ENCODE results near the gene RBM22.

RBM22 gene

DNA sequence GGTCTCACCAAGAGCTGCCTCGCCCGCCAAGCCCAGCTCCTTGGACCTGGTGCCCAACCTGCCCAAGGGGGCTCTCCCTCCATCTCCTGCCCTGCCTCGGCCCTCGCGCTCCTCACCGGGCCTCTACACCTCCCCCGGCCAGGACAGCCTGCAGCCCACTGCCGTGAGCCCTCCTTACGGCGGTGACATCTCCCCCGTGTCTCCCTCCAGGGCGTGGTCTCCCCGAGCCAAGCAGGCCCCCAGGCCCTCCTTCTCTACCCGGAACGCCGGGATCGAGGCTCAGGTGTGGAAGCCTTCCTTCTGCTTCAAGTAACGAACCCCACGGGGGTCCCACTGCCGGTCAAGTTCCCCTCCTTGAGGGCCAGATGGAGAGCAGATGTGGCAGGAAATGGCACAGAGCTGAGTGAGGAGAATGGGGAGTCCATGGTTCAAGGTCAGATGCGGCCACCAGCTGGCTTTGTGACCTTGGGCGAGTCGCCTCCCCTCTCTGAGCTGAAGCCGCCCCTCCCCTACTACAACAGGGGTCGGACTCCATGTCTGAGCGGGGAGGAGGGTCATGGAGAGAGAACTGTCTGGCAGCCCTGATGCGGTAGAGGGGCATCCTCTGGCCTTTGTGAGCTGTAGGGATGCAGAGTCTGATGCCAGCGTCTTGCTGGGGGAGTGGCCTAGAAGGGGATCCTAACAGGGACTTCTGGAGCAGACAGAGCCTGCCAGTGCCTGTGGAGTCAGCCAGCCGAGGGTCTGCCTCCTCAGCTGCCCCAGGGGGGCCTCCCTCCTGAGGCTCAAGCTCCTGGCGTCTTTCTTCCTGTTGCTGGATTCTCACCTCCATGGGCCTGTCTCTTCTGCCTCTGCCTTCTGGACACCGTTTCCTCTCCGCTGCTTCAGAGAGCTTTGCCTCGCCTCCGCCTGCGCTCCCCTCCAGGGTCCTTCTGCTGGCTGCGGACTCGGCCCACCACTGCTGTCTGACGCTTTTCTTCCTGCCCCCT is 50.5 kb downstream of the RBM22 start:
- no peak for DNase-seq

DNA sequence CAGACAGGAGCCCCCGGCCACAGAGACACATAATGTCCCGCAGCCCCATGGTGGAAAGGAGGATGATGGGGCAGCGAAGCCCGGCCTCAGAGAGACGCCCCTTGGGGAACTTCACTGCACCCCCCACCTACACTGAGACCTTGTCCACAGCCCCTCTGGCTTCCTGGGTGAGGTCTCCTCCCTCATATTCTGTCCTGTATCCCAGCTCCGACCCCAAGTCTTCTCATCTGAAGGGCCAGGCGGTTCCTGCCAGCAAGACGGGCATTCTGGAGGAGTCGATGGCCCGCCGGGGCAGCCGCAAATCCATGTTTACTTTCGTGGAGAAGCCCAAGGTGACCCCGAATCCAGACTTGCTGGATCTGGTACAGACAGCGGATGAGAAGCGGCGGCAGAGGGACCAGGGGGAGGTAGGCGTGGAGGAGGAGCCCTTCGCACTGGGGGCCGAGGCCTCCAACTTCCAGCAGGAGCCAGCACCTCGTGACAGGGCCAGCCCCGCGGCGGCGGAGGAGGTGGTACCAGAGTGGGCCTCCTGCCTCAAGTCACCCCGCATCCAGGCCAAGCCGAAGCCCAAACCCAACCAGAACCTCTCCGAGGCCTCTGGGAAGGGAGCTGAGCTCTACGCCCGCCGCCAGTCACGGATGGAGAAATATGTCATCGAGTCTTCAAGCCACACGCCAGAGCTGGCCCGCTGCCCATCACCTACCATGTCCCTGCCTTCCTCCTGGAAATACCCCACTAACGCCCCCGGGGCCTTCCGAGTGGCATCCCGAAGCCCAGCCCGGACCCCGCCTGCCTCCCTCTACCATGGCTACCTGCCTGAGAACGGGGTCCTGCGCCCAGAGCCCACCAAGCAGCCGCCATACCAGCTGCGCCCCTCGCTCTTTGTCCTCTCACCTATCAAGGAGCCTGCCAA is 51.5 kb downstream of the RBM22 start:
- no peak for DNase-seq

DNA sequence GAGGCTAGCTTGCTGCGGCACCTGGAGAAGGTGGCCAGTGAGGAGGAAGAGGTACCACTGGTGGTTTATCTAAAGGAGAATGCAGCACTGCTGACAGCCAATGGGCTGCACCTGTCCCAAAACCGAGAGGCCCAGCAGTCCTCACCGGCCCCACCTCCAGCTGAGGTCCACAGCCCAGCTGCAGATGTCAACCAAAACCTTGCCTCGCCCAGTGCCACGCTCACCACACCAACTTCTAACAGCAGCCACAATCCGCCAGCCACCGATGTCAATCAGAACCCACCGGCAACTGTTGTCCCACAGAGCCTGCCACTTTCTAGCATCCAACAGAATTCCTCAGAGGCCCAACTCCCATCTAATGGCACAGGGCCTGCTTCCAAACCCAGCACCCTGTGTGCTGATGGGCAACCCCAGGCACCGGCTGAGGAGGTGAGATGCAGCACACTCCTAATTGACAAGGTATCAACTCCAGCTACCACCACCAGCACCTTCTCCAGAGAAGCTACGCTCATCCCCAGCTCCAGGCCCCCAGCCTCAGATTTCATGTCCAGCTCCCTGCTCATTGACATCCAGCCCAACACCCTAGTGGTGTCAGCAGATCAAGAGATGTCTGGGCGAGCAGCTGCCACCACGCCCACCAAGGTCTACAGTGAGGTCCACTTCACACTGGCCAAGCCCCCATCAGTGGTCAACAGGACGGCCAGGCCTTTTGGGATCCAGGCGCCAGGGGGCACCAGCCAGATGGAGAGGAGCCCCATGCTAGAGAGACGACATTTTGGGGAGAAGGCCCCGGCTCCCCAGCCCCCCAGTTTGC is 52.4 kb downstream of the RBM22 start:
- DNase-seq, result no peak

DNA sequence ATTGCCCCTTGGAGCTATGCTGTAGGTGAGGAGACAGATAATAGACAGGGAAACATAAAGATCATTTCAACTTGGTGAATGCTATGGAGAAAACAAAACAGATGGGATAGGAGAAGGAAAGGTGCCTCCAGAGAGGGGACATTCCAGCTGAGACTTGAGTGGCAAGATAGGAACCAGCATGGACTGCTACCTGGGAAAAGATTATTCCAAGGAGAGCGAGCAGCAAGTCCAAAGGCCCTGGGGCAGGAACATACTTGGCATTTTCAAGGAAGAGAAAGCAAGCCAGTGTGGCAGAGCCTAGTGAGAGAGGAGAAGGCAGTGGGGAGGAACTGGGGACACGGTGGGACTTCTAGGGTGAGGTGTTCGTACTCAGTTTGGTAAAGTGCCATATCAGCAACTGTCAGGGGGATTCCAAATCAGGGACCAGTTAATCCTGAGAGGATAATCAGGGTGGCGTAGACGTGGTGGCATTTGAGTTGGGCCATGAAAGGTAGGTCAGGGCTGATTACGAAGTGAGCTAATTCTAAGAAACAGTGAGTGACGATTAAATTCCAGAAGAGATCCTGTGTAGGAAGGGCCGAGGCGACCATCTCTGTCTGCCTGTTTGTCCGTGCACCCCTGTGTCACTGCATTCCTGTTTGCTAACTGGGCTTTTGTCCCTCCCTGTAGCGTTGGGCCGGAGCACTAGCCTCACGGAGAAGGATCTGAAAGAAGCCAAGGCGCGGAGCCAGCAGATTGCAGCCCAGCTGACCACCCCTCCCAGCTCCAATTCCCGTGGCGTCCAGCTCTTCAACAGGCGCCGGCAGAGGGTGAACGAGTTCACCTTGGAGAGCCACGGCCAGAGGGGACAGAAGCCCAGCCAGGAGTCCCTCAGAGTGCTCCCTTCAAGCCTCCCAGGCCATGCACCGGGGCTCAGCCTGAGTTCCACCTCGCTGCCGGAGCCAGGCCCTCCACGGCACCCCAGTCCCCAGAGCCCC is 53.3 kb downstream of the RBM22 start:
- no peak for DNase-seq

DNA sequence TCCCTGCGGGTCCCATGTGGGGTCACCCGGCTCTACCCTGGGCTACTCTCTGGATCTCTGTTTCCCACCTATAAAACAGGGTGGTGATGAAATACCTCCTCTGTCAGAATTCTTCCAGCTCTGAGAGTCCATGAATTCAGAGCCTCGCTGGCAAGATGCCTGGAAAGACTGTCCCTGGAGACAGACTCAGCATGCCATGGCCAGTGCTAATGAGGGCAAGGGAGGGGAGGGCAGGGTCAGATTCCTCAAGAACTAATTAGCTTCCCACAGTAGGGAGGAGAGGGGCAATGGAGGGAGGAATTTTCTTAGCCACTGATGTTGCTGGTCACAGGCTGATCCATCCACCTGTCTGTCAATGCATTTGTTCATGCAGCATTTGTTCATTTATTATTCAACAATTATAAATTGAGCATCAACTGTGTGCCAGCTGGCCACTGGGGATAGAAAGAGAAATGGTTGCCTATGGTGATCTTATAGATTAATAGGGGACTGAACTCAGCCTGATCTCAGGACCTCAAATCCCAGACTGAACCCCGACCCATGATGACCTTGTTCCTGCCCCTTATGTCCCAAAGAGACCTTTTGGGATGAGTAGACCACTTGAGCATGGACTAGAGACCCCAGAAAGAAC is 55.7 kb downstream of the RBM22 start:
- DNase-seq, result peak; percentile 21

DNA sequence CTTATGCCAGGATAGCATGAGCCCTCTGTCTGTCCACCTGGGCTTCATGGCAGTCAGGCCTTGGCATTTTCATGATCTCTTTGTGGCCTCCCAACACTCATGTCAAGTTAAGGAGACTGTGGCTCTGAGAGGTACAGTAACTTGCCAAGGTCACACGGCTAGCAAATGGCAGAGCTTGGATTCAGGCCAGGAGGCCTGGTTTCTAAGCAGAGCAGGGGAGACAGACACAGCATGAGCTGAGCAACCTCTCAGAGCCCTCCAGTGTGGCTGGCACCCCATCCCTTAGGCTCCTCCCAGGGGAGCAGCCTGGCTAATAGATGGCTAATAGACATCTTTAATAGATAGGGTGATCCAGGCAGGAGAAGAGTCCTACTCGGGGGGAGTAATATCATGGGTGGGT is 56.3 kb downstream of the RBM22 start:
- peak; percentile 22 for DNase-seq

DNA sequence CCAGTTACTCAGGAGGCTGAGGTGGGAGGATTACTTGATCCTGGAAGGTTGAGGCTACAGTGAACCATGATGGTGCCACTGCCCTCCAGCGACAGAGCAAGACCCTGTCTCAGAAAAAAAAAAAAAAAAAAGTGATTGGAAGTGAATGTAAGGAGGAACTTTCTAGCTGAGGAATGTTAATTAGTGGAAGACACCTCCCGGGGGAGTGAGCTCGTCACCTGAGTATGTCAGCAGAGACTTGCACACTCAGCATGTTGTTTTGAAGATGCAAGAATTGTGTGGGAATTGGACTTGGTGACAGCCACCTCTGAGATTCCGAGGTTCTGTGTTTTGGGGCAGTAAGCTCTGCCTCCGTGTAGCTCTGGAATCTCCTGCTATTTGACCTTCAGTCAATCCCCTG is 56.8 kb downstream of the RBM22 start:
- no peak for DNase-seq

DNA sequence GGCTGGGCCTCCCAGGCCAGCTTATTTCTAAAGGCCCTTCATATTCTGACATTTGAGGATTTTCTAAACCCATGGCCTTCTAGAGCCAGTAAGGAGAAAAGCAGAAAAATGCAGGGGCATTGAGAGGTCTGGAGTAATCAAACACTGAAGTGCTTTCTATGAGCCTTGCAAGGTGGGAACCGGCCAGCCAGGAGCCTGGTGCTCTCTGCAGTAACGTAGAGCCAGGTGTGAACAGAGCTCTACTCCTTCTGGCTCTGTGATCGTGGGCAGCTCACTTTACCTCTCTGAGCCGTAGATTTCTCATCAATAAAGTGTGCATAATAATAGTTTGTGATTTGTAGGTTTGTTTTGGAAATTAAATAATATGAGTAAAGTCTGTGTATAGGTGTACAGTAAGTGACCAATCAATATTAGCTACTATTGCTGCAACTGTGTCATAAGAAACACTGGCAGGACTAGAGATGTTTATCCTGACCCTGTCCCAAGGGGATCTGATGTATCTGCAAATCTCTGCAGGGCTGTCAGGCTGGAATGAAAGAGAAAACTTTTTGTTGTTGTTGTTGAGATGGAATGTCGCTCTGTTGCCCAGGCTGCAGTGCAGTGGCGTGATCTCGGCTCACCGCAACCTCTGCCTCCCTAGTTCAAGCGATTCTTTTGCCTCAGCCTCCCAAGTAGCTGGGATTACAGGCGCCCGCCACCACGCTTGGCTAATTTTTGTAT is 57.7 kb downstream of the RBM22 start:
- DNase-seq, result no peak

DNA sequence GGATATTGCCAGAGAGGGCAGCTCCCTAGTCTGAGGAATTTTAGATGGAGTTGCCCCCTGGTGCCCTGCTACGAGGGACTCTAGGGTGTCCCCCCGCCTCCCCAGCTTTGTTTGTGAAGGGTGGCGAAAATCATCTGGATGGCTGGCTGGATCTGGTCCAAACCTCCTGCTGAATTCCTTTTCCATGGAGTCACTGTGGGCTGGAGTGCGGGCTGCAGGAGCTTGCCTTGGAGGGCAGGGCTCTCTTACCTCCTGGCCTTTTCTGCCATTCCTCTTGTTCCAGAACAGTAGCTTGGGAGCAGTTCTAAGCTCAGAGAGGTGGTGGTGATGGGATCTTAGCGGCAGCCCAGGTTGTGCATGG is 58.3 kb downstream of the RBM22 start:
- DNase-seq, result no peak

DNA sequence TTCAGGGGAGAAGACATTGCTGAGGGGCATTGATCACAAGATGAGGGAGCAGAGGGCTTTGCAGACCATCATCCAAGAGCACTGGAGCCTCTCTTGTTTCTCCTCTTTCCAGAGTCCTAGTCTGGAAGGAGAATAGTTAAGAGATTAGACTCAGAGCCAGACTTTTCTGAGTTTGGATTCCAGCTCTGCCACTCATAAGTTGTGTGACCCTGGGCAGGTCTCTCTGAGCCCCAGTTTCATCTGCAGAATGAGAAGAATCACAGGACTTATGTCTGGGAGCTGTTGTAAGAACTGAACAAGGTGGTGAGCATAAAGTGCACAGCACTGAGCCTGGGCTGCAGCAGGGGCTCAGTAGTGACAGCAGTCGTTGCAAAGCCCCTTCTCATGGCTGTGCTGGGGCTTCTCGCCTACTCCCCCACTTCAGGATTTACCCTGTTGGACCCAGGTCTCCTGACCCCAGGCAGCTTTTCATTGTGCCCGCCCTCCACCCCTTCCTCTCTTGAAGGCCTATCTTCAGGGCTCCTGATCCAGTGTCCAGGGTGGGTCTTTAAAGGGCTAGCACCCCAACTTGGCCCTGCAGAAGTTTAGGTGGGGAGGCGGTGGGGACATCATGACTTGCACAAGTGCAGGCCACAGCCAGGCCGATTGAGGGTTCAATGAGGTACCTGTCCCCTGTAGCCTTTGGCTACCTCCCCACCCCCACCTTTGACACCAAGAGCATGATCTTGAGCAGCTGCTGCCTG is 58.9 kb downstream of the RBM22 start:
- no peak for DNase-seq

DNA sequence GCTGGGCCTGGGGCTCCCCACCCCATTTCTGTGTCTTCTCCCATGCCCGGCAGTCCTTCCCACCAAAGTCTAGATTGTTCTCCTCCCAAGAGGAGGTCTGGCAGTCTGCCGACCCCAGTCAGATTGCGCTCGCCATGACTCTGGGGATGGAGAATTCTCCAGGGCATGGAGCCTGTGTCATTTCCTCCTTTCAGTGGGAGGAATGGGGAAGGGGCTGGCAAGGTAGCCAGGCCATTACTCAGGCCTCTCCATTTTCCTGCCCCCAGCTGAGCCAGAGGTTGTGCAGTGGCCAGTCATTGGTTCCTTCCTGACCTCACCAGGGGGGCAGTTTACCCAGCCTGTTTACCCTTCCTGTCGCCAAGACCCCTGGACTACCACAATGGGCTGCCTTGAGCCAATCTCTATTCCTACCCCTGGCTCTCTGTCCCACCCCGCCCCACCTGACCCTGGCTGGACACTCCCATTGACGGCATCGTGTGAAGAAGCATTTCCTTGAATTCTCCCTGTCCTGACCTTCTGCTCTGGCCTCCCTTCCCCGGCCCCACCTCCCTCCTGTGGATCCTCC is 59.8 kb downstream of the RBM22 start:
- no peak for DNase-seq

Measured in midbrain (tissue), 1 donor.